Nephron progenitor cell (in vitro differentiated cells): ENCODE data around the gene DVL2.

Experiments
- DNase-seq: peaks from one replicate; pipeline ENCODE4 v3.0.0; 2021
- H3K27ac Mint-ChIP-seq: 2 replicates; pipeline ENCODE4 v1.8.0; 2021; ENCODE audit warnings: mild to moderate bottlenecking, moderate library complexity, mixed read lengths
- H3K27me3 Mint-ChIP-seq: 2 replicates; pipeline ENCODE4 v1.8.0; 2021; ENCODE audit warnings: mild to moderate bottlenecking, low read depth, mixed read lengths; ENCODE audit not compliant: poor library complexity
- H3K36me3 Mint-ChIP-seq: 2 replicates; pipeline ENCODE4 v1.8.0; 2021; ENCODE audit warnings: low read depth, mixed read lengths
- H3K4me1 Mint-ChIP-seq: 2 replicates; pipeline ENCODE4 v1.8.0; 2021; ENCODE audit warnings: mixed read lengths
- H3K4me3 Mint-ChIP-seq: 2 replicates; pipeline ENCODE4 v1.8.0; 2021; ENCODE audit warnings: mild to moderate bottlenecking, moderate library complexity, mixed read lengths
- H3K9me3 Mint-ChIP-seq: 2 replicates; pipeline ENCODE4 v1.8.0; 2021; ENCODE audit warnings: mild to moderate bottlenecking, moderate library complexity, mixed read lengths
- CTCF ChIP-seq: fragments of 200-600 bp; sonication (generic); IDR thresholded peaks from 2 replicates; pipeline ENCODE4 v1.5.0; 2021; ENCODE audit warnings: antibody characterized with exemption

DVL2 gene

GRCh38 chr17:7252176-7253043 is 18.1 kb upstream of the DVL2 start, which contains the start of gene ELP5:
Gene ELP5, plus strand, starts transcription at chr17:7252215. Its CDS starts 336 bp downstream, at chr17:7252551.
- Mint-ChIP-seq H3K4me1 (peaks cover 51% of the 10 kb centered on the region), H3K36me3 (peaks cover 29% of the 10 kb centered on the region), H3K9me3 (no peaks in the 10 kb centered on the region), H3K27ac (peak within 1 kb of the TSS; percentile 100), H3K4me3 (peak within 1 kb of the TSS; percentile 98), H3K27me3 (peaks cover 2% of the 10 kb centered on the region)
- TF ChIP-seq CTCF = no peak
- peak; percentile 94 for DNase-seq

- Mint-ChIP-seq H3K9me3 (no peaks in the 10 kb centered on the region), H3K4me1 (peaks cover 51% of the 10 kb centered on the region)
Observed at GRCh38 chr17:7251661-7252175, 17.4 kb upstream of the DVL2 start, which contains the start of gene CTDNEP1. Gene CTDNEP1, minus strand, starts transcription at chr17:7251734. Its CDS starts 438 bp downstream, at chr17:7251296.

GRCh38 chr17:7250695-7251627 is 16.6 kb upstream of the DVL2 start:
- no peak for TF ChIP-seq CTCF
- peak overlapping the region; percentile 98 for H3K4me3 Mint-ChIP-seq
- H3K9me3 Mint-ChIP-seq = no peaks in the 10 kb centered on the region
- DNase-seq = peak; percentile 46
- peaks cover 2% of the 10 kb centered on the region for H3K27me3 Mint-ChIP-seq
- peak overlapping the region; percentile 97 for H3K27ac Mint-ChIP-seq
- peaks cover 51% of the 10 kb centered on the region for H3K4me1 Mint-ChIP-seq
- H3K36me3 Mint-ChIP-seq = peaks cover 29% of the 10 kb centered on the region

More at GRCh38 chr17:7251661-7252175, 17.4 kb upstream of the DVL2 start, which contains the start of gene CTDNEP1:
- Mint-ChIP-seq H3K4me3 (peak within 1 kb of the TSS; percentile 98), H3K27me3 (peaks cover 2% of the 10 kb centered on the region), H3K27ac (peak within 1 kb of the TSS; percentile 100), H3K36me3 (peaks cover 27% of the 10 kb centered on the region)
- TF ChIP-seq CTCF = no peak
- DNase-seq = peak; percentile 99

- no peak for TF ChIP-seq CTCF
- H3K4me3 Mint-ChIP-seq = peak overlapping the region; percentile 98
Observed at GRCh38 chr17:7249830-7250229, 15.5 kb upstream of the DVL2 start.

DNA sequence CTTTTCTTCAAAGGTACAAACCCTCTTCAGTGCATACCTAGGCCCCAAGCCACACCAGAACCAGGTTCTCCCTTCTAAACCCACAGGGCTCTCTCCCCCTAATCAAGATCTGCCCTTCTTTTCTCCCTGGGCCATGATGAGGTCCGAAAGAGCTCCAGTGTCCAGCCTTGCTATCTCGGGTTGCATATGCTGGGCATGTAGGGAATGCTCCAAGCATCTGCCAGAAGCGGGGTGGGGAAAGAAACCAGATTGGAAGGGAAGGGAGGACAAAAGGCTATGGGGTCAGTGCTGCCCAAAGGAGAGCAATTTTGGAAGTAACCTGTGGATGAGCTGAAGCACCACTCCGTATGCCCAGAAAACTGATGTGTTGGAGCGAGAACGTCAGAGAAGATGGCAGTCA is 14.9 kb upstream of the DVL2 start:
- H3K4me1 Mint-ChIP-seq = peaks cover 46% of the 10 kb centered on the region
- no peak for DNase-seq
- H3K27ac Mint-ChIP-seq = peak overlapping the region; percentile 90
- no peaks in the 10 kb centered on the region for H3K27me3 Mint-ChIP-seq
- peaks cover 32% of the 10 kb centered on the region for H3K36me3 Mint-ChIP-seq
- peak overlapping the region; percentile 98 for H3K4me3 Mint-ChIP-seq
- no peak for TF ChIP-seq CTCF
- no peaks in the 10 kb centered on the region for H3K9me3 Mint-ChIP-seq

More at GRCh38 chr17:7249830-7250229, 15.5 kb upstream of the DVL2 start:
- no peaks in the 10 kb centered on the region for H3K9me3 Mint-ChIP-seq
- H3K27ac Mint-ChIP-seq = peak overlapping the region; percentile 93
- no peak for DNase-seq
- peaks cover 50% of the 10 kb centered on the region for H3K4me1 Mint-ChIP-seq
- peaks cover 2% of the 10 kb centered on the region for H3K27me3 Mint-ChIP-seq
- peaks cover 31% of the 10 kb centered on the region for H3K36me3 Mint-ChIP-seq
